HG03521 (cell line): Measurements from ENCODE around the gene CORO1C.
"Not testable (repeated sequence)": the region's sequence is repeated elsewhere in the genome, so short reads cannot be mapped to it uniquely, and the experiment has no call there.

Experiments used
- ATAC-seq: cut with Tn5 transposase; IDR thresholded peaks from one replicate; pipeline ENCODE4 v1.9.1; 2021; ENCODE audit warnings: mild to moderate bottlenecking, moderate library complexity; ENCODE audit not compliant: unreplicated experiment

The CORO1C gene

GRCh38 chr12:108620236-108620879 lies 111.0 kb downstream of the CORO1C start:
- ATAC-seq: no peak

DNA sequence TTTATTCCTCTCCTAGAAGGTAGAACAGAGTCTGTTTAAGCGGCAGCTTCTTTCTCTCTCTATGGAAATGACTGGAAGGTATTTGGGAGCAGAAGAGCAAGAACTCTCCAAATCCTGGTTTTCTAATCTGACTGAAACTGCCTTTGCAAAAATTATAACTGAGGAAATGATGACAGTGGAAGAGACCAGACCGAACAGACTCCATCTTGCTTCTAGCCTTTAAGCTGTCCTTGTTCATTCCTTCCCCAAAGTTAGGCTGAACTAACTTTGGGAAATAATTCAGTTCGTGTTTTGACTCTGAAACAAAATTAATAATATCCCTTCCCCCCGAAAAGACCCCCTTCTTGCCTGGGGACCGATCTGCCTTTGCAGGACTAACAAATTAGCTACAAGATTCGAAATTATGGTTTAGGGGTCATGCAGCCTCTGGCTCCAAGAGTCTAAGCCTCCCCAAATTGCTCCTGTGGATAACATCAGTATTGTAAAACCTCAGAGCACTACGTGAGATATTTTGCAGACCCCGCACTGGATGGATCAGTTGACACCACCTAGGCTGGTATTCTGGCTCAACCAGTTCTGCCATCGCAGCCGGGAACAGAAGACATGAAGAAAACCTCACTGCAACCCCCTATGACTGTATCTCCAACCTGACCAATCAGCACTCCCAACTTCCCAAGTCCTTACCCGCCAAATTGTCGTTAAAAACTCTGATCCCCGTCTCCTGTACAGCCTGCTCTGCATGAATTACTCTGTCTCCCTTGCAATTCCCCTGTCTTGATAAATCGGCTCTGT lies 111.8 kb downstream of the CORO1C start:
- no peak for ATAC-seq

DNA sequence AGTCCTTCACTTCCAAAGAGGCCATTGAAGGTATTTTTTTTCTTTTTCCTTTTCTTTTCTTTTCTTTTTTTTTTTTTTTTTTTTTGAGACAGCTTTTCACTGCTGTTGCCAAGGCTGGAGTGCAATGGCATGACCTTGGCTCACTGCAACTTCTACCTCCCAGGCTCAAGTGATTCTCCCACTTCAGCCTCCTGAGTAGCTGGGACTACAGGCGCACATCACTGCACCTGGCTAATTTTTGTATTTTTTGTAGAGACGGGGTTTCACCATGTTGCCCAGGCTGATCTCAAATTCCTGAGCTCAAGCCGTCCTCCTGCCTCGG lies 112.4 kb downstream of the CORO1C start:
- ATAC-seq: not testable (repeated sequence)

- peak; percentile 47 for ATAC-seq
These were observed 113.0 kb downstream of the CORO1C start for GRCh38 chr12:108618079-108618952.

DNA sequence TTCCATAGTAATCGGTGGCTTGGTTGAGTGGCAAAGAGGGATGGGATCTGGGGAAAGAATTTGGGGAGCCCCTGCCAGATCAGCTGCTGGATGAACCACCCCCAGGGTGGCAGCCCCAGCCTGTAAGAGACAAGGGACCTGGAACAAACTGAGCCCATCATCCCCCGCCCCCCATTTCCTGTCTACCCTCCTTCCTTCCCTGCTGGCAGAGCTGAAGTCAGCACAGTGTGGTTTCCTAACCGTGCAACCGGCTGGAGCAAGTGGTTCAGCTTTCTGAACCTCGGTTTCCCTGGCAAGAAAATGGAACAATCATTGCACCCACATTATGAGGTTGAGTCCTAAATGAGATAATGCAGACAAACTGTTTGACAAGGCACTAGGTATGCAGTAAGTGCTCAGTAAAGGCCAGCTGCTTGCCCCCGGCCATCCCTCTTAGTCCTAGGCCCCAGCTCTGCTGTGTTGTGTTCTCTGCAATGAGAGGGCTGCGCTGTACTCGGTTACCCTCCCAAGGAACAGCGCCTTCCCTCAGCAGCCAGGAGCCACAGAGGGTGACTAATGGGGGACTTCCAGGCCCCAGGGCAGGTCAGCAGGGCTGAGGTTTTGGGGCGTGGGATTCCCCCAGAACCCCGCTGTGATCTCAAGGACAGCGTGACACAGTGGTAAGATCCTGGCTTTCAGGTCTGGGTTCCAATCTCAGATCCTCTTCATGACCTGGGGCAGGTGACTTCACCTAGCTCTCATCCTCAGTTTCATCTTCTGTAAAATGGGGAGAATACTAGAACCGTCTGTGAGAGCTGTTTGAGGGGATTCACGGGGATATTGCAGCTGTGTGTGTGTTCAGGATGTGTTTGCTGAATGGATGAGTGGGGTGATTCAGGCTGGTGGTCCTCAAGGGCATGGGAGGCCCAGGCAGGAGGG lies 114.1 kb downstream of the CORO1C start:
- peak; percentile 78 for ATAC-seq

- ATAC-seq: no peak
These were observed 115.0 kb downstream of the CORO1C start for GRCh38 chr12:108616359-108616758.

- no peak for ATAC-seq
These were observed 115.4 kb downstream of the CORO1C start for GRCh38 chr12:108615918-108616317.

DNA sequence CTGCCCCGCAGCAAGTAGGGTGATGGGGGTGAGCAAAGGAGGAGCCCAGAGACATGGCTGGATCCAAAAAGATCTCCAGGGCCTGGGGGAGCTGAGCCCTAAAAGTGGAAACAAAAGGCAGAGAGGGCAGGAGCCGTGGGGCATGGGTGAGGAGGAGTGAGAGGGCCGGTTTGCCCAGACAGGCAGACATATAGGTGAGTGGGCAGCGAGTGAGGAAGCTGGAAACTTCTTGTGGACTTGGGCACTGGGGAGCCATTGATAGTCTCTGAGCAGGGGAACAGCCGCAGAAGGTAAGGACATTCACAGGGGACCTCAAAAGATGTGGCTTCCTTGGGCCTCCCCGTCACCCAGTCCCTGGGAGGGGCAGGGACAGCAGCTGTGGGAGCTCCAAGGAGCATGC lies 116.7 kb downstream of the CORO1C start:
- ATAC-seq: no peak

DNA sequence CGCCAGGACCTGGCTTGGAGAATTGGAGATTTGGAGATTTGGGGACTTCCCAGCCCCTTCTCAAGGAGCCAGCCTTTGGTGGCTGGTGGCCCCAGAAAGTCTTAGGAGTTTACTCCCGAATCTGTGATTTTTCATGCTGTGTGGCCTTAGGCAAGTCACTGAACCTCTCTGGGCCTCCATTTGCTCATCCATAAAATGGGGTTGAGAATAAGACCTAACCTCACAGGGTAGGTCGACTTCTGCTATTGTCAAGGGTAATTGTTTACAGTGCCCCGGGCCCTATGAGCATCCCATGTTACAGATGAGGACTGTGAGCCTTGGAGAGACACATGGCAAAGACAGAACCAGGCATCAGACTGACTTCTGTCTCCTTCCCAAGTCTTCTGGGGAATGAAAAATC lies 117.3 kb downstream of the CORO1C start:
- no peak for ATAC-seq

- no peak for ATAC-seq
These were observed 117.8 kb downstream of the CORO1C start for GRCh38 chr12:108613548-108613947.

- no peak for ATAC-seq
These were observed 118.5 kb downstream of the CORO1C start for GRCh38 chr12:108612788-108613282.

DNA sequence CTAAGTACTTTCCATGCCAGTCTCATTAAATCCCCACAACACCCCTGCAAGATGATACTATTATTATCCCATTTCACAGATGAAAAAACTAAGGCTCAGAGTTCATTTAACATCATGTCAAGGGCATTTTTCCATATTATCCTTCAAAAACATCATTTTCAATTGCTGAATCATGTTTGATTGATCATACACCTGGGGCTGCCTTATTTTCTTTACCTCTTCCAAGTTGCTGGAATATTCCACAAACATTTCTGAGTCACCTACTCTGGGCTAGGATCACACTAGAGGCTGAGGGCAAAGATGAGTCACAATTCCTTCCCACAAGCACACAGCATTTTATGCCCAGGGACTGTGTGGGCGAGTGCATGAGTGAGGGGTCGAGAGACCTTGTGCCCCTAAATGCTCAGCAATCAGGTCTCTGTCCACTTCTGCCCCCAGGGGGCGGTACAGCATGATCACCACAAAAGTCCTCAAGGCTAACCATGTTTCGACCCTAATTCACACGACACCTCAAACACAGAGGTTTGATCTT lies 119.4 kb downstream of the CORO1C start:
- no peak for ATAC-seq

GRCh38 chr12:108610856-108611605 lies 120.3 kb downstream of the CORO1C start:
- ATAC-seq: no peak

DNA sequence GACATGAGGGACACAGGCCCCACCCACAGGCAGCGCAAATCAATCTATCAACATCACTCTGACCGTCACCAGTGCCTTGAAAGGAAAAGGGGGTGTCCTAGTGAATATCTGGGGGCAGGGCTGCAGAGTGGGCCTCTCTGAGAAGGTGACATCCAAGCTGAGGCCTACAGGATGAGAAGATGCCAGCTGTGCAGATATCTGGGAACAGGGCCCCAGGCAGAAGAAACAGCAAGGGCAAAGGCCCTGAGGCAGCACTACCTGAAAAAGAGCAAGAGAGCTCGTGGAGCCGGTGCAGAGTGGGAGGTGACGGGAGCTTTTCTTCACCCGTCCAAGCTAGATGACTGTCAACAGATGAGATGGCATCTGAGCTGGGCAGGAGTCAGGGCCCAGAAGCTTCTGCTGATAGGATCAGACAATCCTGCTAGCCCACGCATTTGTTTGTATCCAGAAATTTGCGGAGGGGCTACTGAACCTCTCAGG lies 120.9 kb downstream of the CORO1C start:
- ATAC-seq: no peak

GRCh38 chr12:108609537-108610335 lies 121.6 kb downstream of the CORO1C start:
- no peak for ATAC-seq

DNA sequence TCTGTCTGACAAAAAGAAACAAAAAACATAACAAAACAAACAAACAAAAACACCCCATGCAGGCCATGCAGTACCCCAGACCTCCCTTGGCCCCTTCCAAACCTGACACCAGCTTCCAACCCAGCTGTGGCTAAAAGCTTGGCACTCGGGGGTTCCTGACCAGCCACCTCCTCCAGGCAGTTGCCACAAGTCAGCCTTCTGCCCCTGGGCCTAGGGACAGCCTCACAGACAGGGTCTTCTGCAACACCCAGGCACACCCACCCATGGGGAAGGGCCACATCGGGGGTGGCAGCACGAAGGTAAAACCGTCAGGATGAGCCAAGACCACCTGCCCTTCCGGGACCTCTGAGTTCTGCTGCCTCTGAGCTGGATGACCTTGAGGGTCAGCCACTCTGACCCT lies 122.7 kb downstream of the CORO1C start:
- ATAC-seq: no peak

GRCh38 chr12:108607981-108608600 lies 123.2 kb downstream of the CORO1C start:
- no peak for ATAC-seq

DNA sequence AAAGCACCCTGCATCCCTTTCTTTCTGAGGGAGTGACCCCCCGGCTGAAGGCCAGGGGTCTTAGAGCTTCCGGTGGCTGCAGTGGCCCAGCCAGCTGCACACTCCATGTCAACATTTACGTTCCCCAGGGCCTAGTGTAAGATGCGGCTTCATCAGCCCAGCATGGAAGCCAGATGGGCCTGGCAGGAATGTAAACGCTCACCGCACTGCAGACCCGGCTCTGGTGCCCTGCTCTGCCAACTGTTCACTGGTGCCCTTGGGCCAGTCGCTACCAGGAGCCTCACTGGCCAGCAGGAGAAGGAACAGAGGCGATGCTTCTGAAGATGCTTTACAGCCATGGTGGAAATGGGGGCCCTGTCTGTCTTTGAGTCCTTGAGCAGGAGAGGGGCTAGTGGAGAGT lies 124.8 kb downstream of the CORO1C start:
- no peak for ATAC-seq
